T-helper 2 cell treated with Interferon-gamma antibody and Interleukin-4, amounts not matched to agents 100 ng/mL and 5 ng/mL, for 36 hours (primary cell): ENCODE results near the gene ERCC1. TPM values are rescaled to one million over a fixed set of nuclear protein-coding genes. Genes with fewer than 3 reads are reported as not detected.

Experiments used
- intact Hi-C: fragments of 100-400 bp; cut with micrococcal nuclease; formaldehyde crosslinking; loops from one replicate; pipeline ENCODE4 v1.15.1; 2023
- total RNA-seq: library from RNA; stranded (reverse); gene quantifications from 2 replicates; pipeline ENCODE4 v1.2.3, GENCODE V29; 2022

Gene ERCC1
- total RNA-seq, 1 donor from 2014 or later: 88.8 TPM

- intact Hi-C loops: loop anchor here (1.0 kb wide), 3 partner anchors 35 to 192 kb away; partner anchors contain the start of genes BLOC1S3, PPP1R13L and TRAPPC6A
Measured at GRCh38 chr19:45370410-45371204, 53.1 kb downstream of the ERCC1 start, which contains the start of gene ERCC2. Gene ERCC2, minus strand, starts transcription at chr19:45370573. Its CDS starts 33 bp downstream, at chr19:45370540.

DNA sequence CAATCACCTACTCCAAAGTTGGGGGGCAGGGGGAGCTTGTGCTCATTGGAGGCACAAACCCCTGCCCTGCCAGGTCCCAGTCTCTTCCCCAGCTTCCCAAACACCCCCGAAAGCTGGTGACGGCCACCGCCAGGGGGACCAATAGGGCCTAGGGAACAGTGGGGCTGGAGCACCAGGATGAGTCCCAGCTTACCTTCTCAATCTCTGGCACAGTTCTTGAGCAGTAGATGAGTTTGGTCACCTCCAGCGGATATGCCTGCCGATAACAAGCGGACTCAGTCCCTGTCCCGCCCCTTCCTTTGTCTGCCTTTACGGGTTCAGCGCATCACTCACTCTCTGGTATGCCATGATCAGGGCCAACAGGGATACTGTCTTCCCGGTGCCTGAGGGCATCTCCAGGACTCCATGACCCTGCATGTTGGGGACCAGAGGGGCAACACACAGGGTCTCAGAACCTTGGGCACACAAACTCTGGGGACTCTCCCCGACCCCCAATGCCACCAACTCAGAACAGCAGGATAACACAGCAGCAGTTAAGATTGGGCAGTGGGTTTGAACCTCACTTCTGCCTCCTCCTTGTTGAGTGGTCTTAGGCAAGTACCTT is 54.9 kb downstream of the ERCC1 start:
- intact Hi-C loops: no loop called here

DNA sequence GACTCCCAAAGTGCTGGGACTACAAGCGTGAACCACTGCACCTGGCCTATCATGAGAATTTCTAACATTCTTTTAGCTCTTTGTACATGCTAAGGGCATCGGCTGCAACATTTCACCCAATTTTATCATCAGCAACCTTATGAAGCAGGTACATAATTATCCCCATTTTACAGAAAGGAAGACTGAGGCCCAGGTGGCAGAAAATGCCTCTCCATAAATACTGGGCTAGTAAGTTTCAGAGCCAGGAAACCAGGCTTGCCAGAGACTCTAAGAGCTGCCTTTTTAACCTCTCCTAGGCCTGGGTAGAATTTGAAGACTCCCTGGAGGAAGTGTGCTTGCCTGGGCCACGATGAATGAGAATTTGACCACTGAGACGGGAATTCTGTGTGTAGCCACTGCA is 55.6 kb downstream of the ERCC1 start:
- intact Hi-C loops: no loop called here

- intact Hi-C loops: no loop called here
Measured at GRCh38 chr19:45364696-45365095, 59.0 kb downstream of the ERCC1 start.

- intact Hi-C loops: no loop called here
Measured at GRCh38 chr19:45363861-45364459, 59.8 kb downstream of the ERCC1 start.

GRCh38 chr19:45362291-45362690 is 61.4 kb downstream of the ERCC1 start:
- intact Hi-C loops: no loop called here

DNA sequence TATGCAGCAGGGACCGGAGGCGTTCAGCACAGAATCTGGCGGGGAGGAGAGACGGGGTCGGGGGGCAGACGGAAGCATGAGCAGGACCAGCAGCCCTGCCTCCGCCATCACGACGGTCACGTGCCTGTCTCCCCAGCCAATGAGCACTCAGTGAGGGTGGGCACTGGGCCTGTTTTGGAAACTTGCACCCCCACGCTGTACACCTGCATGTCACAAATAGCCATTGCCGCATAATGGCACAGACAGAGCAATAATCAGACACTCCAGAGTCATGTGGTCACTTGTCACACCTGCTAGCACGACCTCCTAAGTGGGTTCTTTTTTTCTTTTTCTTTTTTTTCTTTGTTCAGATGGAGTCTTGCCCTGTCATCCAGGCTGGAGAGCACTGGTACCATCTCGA is 62.1 kb downstream of the ERCC1 start:
- intact Hi-C loops: no loop called here

- intact Hi-C loops: no loop called here
Measured at GRCh38 chr19:45358213-45358792, 65.4 kb downstream of the ERCC1 start.

DNA sequence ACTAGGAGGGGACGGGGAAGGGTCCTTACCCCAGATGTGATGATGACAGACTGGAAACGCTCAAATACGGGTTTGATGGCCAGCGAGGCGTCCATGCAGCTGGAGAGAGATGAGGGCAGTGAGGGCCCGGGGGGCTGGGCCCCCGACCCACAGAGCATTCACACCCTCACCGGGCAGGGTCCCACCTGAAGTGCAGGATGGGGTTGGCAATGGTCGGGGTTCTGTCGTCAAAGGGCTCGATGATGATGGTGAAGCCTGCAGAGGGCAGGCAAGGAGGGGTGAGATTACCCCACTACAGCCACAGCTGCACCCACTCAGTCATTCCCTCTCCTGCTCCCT is 66.3 kb downstream of the ERCC1 start:
- intact Hi-C loops: no loop called here

Other genes with a start within 250 kb of the ERCC1 start
- gene TRAPPC6A, start 245.7 kb downstream of the ERCC1 start, total RNA-seq: 58.4 and 60.2 TPM in 2 replicates
- gene BLOC1S3, start 245.1 kb downstream of the ERCC1 start, total RNA-seq: 11.5 and 12.6 TPM in 2 replicates
- gene EXOC3L2, start 178.5 kb downstream of the ERCC1 start, total RNA-seq: not detected in 2 replicates
- gene MARK4, start 172.6 kb downstream of the ERCC1 start, total RNA-seq: 20.0 and 20.4 TPM in 2 replicates
- gene CKM, start 101.0 kb downstream of the ERCC1 start, total RNA-seq: not detected in 2 replicates
- not detected in 2 replicates for gene KLC3, start 83.2 kb downstream of the ERCC1 start, total RNA-seq
- 23.5 and 24.0 TPM in 2 replicates for gene ERCC2, start 53.3 kb downstream of the ERCC1 start, total RNA-seq
- gene PPP1R13L, start 18.8 kb downstream of the ERCC1 start, total RNA-seq: 10.9 and 12.9 TPM in 2 replicates
- 9.1 and 9.7 TPM in 2 replicates for gene POLR1G, start 17.3 kb downstream of the ERCC1 start, total RNA-seq
- 1.9 and 2.1 TPM in 2 replicates for gene FOSB, start 44.1 kb upstream of the ERCC1 start, total RNA-seq
- gene RTN2, start 73.1 kb upstream of the ERCC1 start, total RNA-seq: 2.0 and 3.7 TPM in 2 replicates
- 1.3 and 1.5 TPM in 2 replicates for gene PPM1N, start 74.5 kb upstream of the ERCC1 start, total RNA-seq
- 185 and 186 TPM in 2 replicates for gene VASP, start 83.6 kb upstream of the ERCC1 start, total RNA-seq
- gene OPA3, start 160.9 kb upstream of the ERCC1 start, total RNA-seq: 14.4 and 15.7 TPM in 2 replicates
- not detected in 2 replicates for gene GPR4, start 178.3 kb upstream of the ERCC1 start, total RNA-seq
- gene EML2, start 215.5 kb upstream of the ERCC1 start, total RNA-seq: 105 and 110 TPM in 2 replicates
- gene GIPR, start 244.3 kb upstream of the ERCC1 start, total RNA-seq: 4.7 and 5.1 TPM in 2 replicates